ENCODE results near the gene NDUFAF4.

The NDUFAF4 gene

GRCh38 chr6:96841345-96841744, 56.3 kb downstream of the NDUFAF4 start:
- no peak for DNase-seq (ENCODE audit: extremely low read depth, low read depth)
- no peak for TF ChIP-seq CTCF (IDR thresholded peaks at IDR 0.05; ENCODE audit: low read depth, low read length, missing control alignments)
- no peak overlapping the region for H3K4me3 ChIP-seq (replicated peaks; ENCODE audit: low read depth, low read length)

Measured in HFF-Myc (cell line).